Panc1 (cell line): ENCODE data around the gene FRMPD4. TPM values are rescaled to one million over a fixed set of nuclear protein-coding genes. Genes with fewer than 3 reads are reported as not detected.
"Not testable (repeated sequence)": the region's sequence is repeated elsewhere in the genome, so short reads cannot be mapped to it uniquely, and the experiment has no call there.

Source experiments
- ATAC-seq: fragments of 200-7000 bp; cut with Tn5 transposase; 2 replicates; pipeline ENCODE4 v1.9.1; 2020; ENCODE audit warnings: mild to moderate bottlenecking, moderate library complexity
- BruUV-seq: library from RNA; stranded (reverse); fragments of 400-500 nt; replicated peaks from 2 replicates; lab custom pipeline; 2021; lab: Mats Ljungman, UMichigan
- CTCF ChIA-PET: fragments of 300-600 bp; sonication (Branson Sonifier 250); formaldehyde crosslinking; loops from one replicate; lab custom pipeline; 2022; ENCODE audit warnings: antibody characterized with exemption; lab: Charles Lee
- POLR2A ChIA-PET: fragments of 300-600 bp; sonication (Branson Sonifier 250); formaldehyde crosslinking; loops from one replicate; lab custom pipeline; 2022; ENCODE audit warnings: antibody characterized with exemption; lab: Charles Lee
- DNase-seq: peaks from one replicate; pipeline ENCODE4 v3.0.0-alpha.2; 2010; ENCODE audit warnings: low read depth, low spot score
- H3K27ac ChIP-seq: 2 replicates; pipeline ENCODE4 v1.5.1; 2011; ENCODE audit warnings: mild to moderate bottlenecking, low read length, inconsistent platforms
- H3K27me3 ChIP-seq: fragments of 200-500 bp; sonication (Bioruptor generic); 2 replicates; pipeline ENCODE4 v1.6.0; 2014; ENCODE audit warnings: low read length, inconsistent platforms; ENCODE audit not compliant: control insufficient read depth, insufficient read depth
- H3K36me3 ChIP-seq: fragments of 200-500 bp; sonication (Bioruptor generic); 2 replicates; pipeline ENCODE4 v1.5.1; 2014; ENCODE audit warnings: inconsistent platforms, mild to moderate bottlenecking, low read length, moderate library complexity; ENCODE audit not compliant: control insufficient read depth, insufficient read depth
- H3K4me1 ChIP-seq: 2 replicates; pipeline ENCODE4 v1.5.1; 2011; ENCODE audit warnings: inconsistent platforms, mild to moderate bottlenecking, low read length, moderate library complexity; ENCODE audit not compliant: control insufficient read depth, insufficient read depth
- H3K4me3 ChIP-seq, 2 experiments: 2 replicates each; pipeline ENCODE4 v1.5.1; 2011 to 2012; ENCODE audit warnings: low read depth in 2 of 2, low read length in 2 of 2, mild to moderate bottlenecking in 2 of 2, inconsistent platforms in 1 of 2, moderate library complexity in 1 of 2
- H3K9me3 ChIP-seq: fragments of 200-500 bp; sonication (Bioruptor generic); 2 replicates; pipeline ENCODE4 v1.5.1; 2014; ENCODE audit warnings: low read depth, mild to moderate bottlenecking, inconsistent platforms, low read length, moderate library complexity; ENCODE audit not compliant: control insufficient read depth, insufficient read depth
- CTCF ChIP-seq: fragments of 450-650 bp; IDR thresholded peaks from 2 replicates; pipeline ENCODE4 v1.5.1; 2017; ENCODE audit warnings: mild to moderate bottlenecking
- POLR2AphosphoS5 ChIP-seq: IDR thresholded peaks from 2 replicates; pipeline ENCODE4 v1.6.1; 2012; ENCODE audit warnings: mild to moderate bottlenecking, low read depth, low read length, moderate library complexity
- REST ChIP-seq, 2 experiments: IDR thresholded peaks; 2 replicates each; pipeline ENCODE4 v1.6.1; 2011 to 2012; ENCODE audit warnings: low read depth in 2 of 2, control low read depth in 1 of 2, low read length in 1 of 2, mild to moderate bottlenecking in 1 of 2, moderate library complexity in 1 of 2; ENCODE audit not compliant: insufficient read depth in 1 of 2
- SIN3A ChIP-seq: IDR thresholded peaks from 2 replicates; pipeline ENCODE4 v1.6.1; 2012; ENCODE audit warnings: low read depth, mild to moderate bottlenecking, low read length, moderate library complexity, borderline replicate concordance; ENCODE audit not compliant: insufficient read depth
- TCF7L2 ChIP-seq: IDR thresholded peaks from 2 replicates; pipeline ENCODE4 v1.6.1; 2011; ENCODE audit warnings: mild to moderate bottlenecking, low read depth, low read length, inconsistent platforms
- in situ Hi-C: cut with HindIII; loops from 2 replicates; pipeline ENCODE4 v1.10.0; 2016; ENCODE audit warnings: low sequenced_read_pairs, low pct_unique_long_range_greater_than_20kb
- intact Hi-C: fragments of 100-400 bp; cut with micrococcal nuclease; formaldehyde crosslinking; loops from one replicate; pipeline ENCODE4 v1.10.0; 2022; ENCODE audit not compliant: unreplicated experiment
- total RNA-seq: library from RNA; stranded (reverse); gene quantifications from one replicate; pipeline ENCODE4 v1.2.1, GENCODE V29; 2021; ENCODE audit not compliant: unreplicated experiment

FRMPD4 gene
- total RNA-seq, 1 experiment from 2014 or later, result not detected

- no TSS peak for BruUV-seq
- in situ Hi-C loops, result no loop called here
- DNase-seq, result no peak
- Histone ChIP-seq H3K27ac (no peak overlapping the region), H3K4me1 (no peaks in the 10 kb centered on the region), H3K4me3 (no peak overlapping the region), H3K36me3 (no peaks in the 10 kb centered on the region), H3K9me3 (no peaks in the 10 kb centered on the region), H3K27me3 (no peaks in the 10 kb centered on the region)
- intact Hi-C loops, result no loop called here
- ChIA-PET POLR2A (no interaction called here), CTCF (no interaction called here)
- ATAC-seq, result no peak
- TF ChIP-seq POLR2AphosphoS5 (no peak), CTCF (no peak), SIN3A (no peak), TCF7L2 (no peak), REST (IDR thresholded peaks at IDR 0.05; ENCODE audit: insufficient read depth in 1 of 2, low read depth in 2 of 2, low read length in 1 of 2) (no peak)
These were observed 21.5 kb downstream of the FRMPD4 start for GRCh38 chrX:12159799-12160198.

GRCh38 chrX:12162420-12162819 lies 24.1 kb downstream of the FRMPD4 start:
- H3K9me3 ChIP-seq, result no peaks in the 10 kb centered on the region
- H3K27ac ChIP-seq, result no peak overlapping the region
- H3K4me3 ChIP-seq, result no peak overlapping the region
- intact Hi-C loops, result no loop called here
- no TSS peak for BruUV-seq
- CTCF ChIA-PET, result no interaction called here
- H3K27me3 ChIP-seq, result no peaks in the 10 kb centered on the region
- in situ Hi-C loops, result no loop called here
- no peaks in the 10 kb centered on the region for H3K4me1 ChIP-seq
- ATAC-seq (no peak), DNase-seq (no peak)
- POLR2A ChIA-PET, result no interaction called here
- TF ChIP-seq SIN3A (no peak), POLR2AphosphoS5 (no peak), TCF7L2 (no peak)
- H3K36me3 ChIP-seq, result no peaks in the 10 kb centered on the region

- H3K36me3 ChIP-seq, POLR2A ChIA-PET, intact Hi-C loops, BruUV-seq, H3K4me3 ChIP-seq, DNase-seq, CTCF ChIA-PET, H3K27me3 ChIP-seq, H3K4me1 ChIP-seq, H3K9me3 ChIP-seq, ATAC-seq, H3K27ac ChIP-seq, in situ Hi-C loops: not testable (repeated sequence)
These were observed 25.9 kb downstream of the FRMPD4 start for GRCh38 chrX:12164180-12164579.
